DOHH2 (cell line): ENCODE measurements around the gene AEBP2.

Experiments
- H3F3A ChIP-seq: fragments of 200-600 bp; sonication (generic), shearing (Covaris generic); 2 replicates; pipeline ENCODE4 v1.6.0; 2016; ENCODE audit warnings: antibody characterized with exemption, mild to moderate bottlenecking; ENCODE audit not compliant: control insufficient read depth, insufficient read depth
- H3K27ac ChIP-seq: fragments of 200-600 bp; sonication (generic); 2 replicates; pipeline ENCODE4 v1.5.1; 2014; ENCODE audit warnings: low read depth, mild to moderate bottlenecking, low read length, moderate library complexity
- H3K27me3 ChIP-seq: fragments of 200-600 bp; sonication (generic); 2 replicates; pipeline ENCODE4 v1.6.1; 2014; ENCODE audit warnings: mild to moderate bottlenecking, low read length, mixed read lengths; ENCODE audit not compliant: control insufficient read depth
- H3K36me3 ChIP-seq: fragments of 200-600 bp; sonication (generic); 2 replicates; pipeline ENCODE4 v1.6.1; 2014; ENCODE audit warnings: mild to moderate bottlenecking, low read length, moderate library complexity, mixed read lengths; ENCODE audit not compliant: control insufficient read depth
- H3K4me1 ChIP-seq: fragments of 200-600 bp; sonication (generic); 2 replicates; pipeline ENCODE4 v1.6.1; 2014; ENCODE audit warnings: mild to moderate bottlenecking, low read length, mixed read lengths; ENCODE audit not compliant: control insufficient read depth
- H3K4me2 ChIP-seq: fragments of 200-600 bp; sonication (generic); 2 replicates; pipeline ENCODE4 v1.6.0; 2014; ENCODE audit warnings: mild to moderate bottlenecking, low read length, moderate library complexity
- H3K4me3 ChIP-seq: fragments of 200-600 bp; sonication (generic); 2 replicates; pipeline ENCODE4 v1.5.1; 2014; ENCODE audit warnings: mild to moderate bottlenecking, low read length, mixed read lengths
- H3K79me2 ChIP-seq: fragments of 200-600 bp; sonication (generic); 2 replicates; pipeline ENCODE4 v1.6.1; 2014; ENCODE audit warnings: mild to moderate bottlenecking, low read length, mixed read lengths; ENCODE audit not compliant: control insufficient read depth
- H3K9me2 ChIP-seq: fragments of 200-600 bp; sonication (generic); replicated peaks from 2 replicates; pipeline ENCODE4 v1.6.1; 2014; ENCODE audit warnings: mild to moderate bottlenecking, low read length, mixed read lengths; ENCODE audit not compliant: control insufficient read depth
- H3K9me3 ChIP-seq: fragments of 200-600 bp; sonication (generic); 2 replicates; pipeline ENCODE4 v1.6.1; 2014; ENCODE audit warnings: antibody characterized with exemption, low read length, mixed read lengths; ENCODE audit not compliant: control insufficient read depth, insufficient read depth
- H4K20me1 ChIP-seq: fragments of 200-600 bp; sonication (generic); 2 replicates; pipeline ENCODE4 v1.6.0; 2014; ENCODE audit warnings: low read depth, mild to moderate bottlenecking, antibody characterized with exemption, low read length, moderate library complexity; ENCODE audit not compliant: control insufficient read depth, insufficient read depth
- EZH2phosphoT487 ChIP-seq: fragments of 200-600 bp; sonication (generic); IDR thresholded peaks from 2 replicates; pipeline ENCODE4 v1.6.1; 2017; ENCODE audit warnings: borderline replicate concordance, mild to moderate bottlenecking, antibody characterized with exemption, low read length, moderate library complexity, mixed read lengths
- TF ChIP-seq, protein P1 (sequence below): fragments of 200-600 bp; sonication (generic); IDR thresholded peaks from one replicate; pipeline ENCODE4 v1.5.1; 2014; ENCODE audit warnings: antibody characterized with exemption, mild to moderate bottlenecking, low read depth, low read length; ENCODE audit not compliant: poor library complexity, severe bottlenecking

AEBP2 gene

DNA sequence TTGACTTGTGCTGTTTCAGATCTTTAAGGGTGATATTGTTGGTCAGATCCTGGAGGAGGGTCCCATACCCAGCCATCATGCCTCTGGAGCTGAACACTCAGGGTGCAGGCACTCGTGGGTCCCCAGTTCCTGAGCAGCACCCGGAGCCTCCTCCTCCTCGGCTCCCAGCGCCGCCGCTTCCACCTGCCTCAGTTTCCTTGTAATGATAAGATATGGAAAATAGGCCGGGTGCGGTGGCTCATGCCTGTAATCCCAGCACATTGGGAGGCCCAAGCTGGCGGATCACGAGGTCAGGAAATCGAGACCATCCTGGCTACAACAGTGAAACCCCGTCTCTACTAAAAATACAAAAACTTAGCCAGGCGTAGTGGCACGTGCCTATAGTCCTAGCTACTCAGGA is 20.2 kb upstream of the AEBP2 start:
- Histone ChIP-seq H3K36me3 (no peaks in the 10 kb centered on the region), H3K9me3 (no peaks in the 10 kb centered on the region), H3K9me2 (no peaks in the 10 kb centered on the region), H3K27me3 (no peaks in the 10 kb centered on the region), H3K4me3 (no peak overlapping the region), H4K20me1 (no peaks in the 10 kb centered on the region), H3K27ac (no peak overlapping the region), H3K4me1 (no peaks in the 10 kb centered on the region), H3K79me2 (no peaks in the 10 kb centered on the region), H3K4me2 (no peak overlapping the region), H3F3A (no peaks in the 10 kb centered on the region)
- no peak for TF ChIP-seq EZH2phosphoT487
- TF ChIP-seq, protein P1, sequence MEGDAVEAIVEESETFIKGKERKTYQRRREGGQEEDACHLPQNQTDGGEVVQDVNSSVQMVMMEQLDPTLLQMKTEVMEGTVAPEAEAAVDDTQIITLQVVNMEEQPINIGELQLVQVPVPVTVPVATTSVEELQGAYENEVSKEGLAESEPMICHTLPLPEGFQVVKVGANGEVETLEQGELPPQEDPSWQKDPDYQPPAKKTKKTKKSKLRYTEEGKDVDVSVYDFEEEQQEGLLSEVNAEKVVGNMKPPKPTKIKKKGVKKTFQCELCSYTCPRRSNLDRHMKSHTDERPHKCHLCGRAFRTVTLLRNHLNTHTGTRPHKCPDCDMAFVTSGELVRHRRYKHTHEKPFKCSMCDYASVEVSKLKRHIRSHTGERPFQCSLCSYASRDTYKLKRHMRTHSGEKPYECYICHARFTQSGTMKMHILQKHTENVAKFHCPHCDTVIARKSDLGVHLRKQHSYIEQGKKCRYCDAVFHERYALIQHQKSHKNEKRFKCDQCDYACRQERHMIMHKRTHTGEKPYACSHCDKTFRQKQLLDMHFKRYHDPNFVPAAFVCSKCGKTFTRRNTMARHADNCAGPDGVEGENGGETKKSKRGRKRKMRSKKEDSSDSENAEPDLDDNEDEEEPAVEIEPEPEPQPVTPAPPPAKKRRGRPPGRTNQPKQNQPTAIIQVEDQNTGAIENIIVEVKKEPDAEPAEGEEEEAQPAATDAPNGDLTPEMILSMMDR = no peak

DNA sequence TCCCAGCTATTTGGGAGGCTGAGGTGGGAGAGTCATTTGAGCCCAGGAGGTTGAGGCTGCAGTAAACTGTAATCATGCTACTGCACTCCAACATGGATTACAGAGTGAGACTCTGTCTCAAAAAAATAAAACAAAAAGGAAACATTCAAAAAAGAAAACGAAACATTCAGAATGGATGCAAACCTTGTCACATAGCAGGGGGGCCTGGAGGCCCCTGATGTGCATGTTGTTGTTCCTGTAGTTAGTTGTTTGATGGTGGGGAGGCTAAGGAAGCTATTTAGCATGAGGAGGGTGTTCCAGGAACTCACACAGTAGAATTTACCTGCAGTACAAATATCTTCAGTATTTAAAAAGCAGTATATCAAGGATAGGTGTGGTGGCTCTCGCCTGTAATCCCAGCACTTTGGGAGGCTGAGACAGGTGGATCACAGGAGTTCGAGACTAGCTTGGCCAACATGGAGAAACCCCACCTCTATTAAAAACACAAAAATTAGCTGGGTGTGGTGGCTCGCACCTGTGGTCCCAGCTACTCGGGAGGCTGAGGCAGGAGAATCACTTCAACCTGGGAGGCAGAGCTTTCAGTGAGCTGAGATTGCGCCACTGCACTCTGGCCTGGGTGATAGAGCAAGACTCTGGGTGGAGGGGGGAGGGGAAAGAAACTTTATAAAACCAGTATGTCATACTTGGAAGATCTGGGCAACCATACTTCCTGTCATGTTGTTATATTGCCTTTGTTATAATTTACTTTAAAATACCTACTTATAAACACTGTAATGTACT is 17.6 kb upstream of the AEBP2 start:
- Histone ChIP-seq H4K20me1 (no peaks in the 10 kb centered on the region), H3K79me2 (no peaks in the 10 kb centered on the region), H3K9me3 (no peaks in the 10 kb centered on the region), H3K9me2 (no peaks in the 10 kb centered on the region), H3K4me2 (no peak overlapping the region), H3K27me3 (no peaks in the 10 kb centered on the region), H3K4me1 (no peaks in the 10 kb centered on the region), H3F3A (no peaks in the 10 kb centered on the region), H3K4me3 (no peak overlapping the region), H3K36me3 (no peaks in the 10 kb centered on the region), H3K27ac (no peak overlapping the region)
- TF ChIP-seq, protein P1 = no peak
- TF ChIP-seq EZH2phosphoT487 = no peak

DNA sequence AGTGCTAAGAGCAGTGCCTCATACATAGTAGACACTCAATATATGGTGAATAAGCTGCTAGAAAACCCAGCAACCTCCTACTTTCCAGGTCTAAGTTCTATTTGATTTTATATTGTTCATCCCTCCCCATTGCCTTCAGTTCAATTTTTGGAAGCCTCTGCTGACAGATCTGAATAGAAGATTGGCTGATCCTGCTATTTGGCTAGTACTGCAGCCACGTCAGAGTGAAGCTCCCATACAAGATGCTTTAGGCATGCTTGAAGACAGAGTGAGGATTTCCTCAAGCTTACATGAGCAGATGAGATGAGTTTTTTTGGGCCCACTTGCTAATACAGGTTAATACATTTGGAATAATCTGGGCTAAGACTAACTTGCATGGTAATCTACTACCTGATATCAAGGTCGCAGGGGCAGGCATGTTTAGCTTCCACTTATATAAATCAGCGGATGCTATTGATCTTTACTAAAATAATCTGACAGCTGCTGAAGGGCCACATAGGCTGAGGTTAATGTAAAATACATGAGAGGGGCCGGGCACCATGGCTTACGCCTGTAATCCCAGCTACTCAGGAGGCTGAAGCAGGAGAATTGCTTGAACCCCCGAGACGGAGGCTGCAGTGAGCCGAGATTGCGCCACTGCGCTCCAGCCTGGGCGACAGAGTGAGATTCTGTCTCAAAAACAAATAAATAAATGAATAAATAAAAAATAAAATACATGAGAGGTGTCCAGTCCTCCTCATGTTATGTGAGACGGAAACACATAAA is 15.9 kb upstream of the AEBP2 start:
- no peaks in the 10 kb centered on the region for H3K79me2 ChIP-seq
- no peaks in the 10 kb centered on the region for H3F3A ChIP-seq
- H3K9me2 ChIP-seq = no peaks in the 10 kb centered on the region
- no peaks in the 10 kb centered on the region for H3K36me3 ChIP-seq
- TF ChIP-seq EZH2phosphoT487 = no peak
- TF ChIP-seq, protein P1 = no peak
- no peaks in the 10 kb centered on the region for H3K9me3 ChIP-seq
- H3K27me3 ChIP-seq = no peaks in the 10 kb centered on the region
- H3K27ac ChIP-seq = no peak overlapping the region
- H3K4me1 ChIP-seq = no peaks in the 10 kb centered on the region
- H3K4me2 ChIP-seq = no peak overlapping the region
- no peaks in the 10 kb centered on the region for H4K20me1 ChIP-seq
- no peak overlapping the region for H3K4me3 ChIP-seq
